H1 (cell line): ENCODE results near the gene ADH1B.

Source experiments
- CBX5 ChIP-seq: fragments of 300-800, 300-1000 bp; sonication (generic); IDR thresholded peaks from 2 replicates; pipeline ENCODE4 v1.7.1; 2016; ENCODE audit warnings: antibody characterized with exemption, low read length, low read depth
- CBX8 ChIP-seq: fragments of 300-800, 300-1000 bp; sonication (generic); IDR thresholded peaks from 2 replicates; pipeline ENCODE4 v1.7.1; 2016; ENCODE audit warnings: low read depth, low read length, borderline replicate concordance
- EP300 ChIP-seq, 2 experiments: IDR thresholded peaks; 1 replicate in 1 of 2; 2 replicates in 1 of 2; pipeline ENCODE4 v1.6.1; 2011 to 2012; ENCODE audit warnings: low read depth in 2 of 2, low read length in 2 of 2, mild to moderate bottlenecking in 2 of 2, borderline replicate concordance in 1 of 2, inconsistent platforms in 1 of 2, moderate library complexity in 1 of 2
- POLR2A ChIP-seq, 2 experiments: IDR thresholded peaks; 1 replicate in 1 of 2; 2 replicates in 1 of 2; pipeline ENCODE4 v1.6.1; 2011; ENCODE audit warnings: low read depth in 2 of 2, low read length in 2 of 2, mild to moderate bottlenecking in 2 of 2; ENCODE audit errors: control extremely low read depth in 1 of 2
- RAD21 ChIP-seq, 2 experiments: IDR thresholded peaks in 1 of 2; conservative IDR thresholded peaks in 1 of 2; 2 replicates each; pipeline ENCODE4 v1.6.1; 2011; ENCODE audit warnings: low read depth in 2 of 2, low read length in 2 of 2, improper control_type of control experiment in 1 of 2, inconsistent platforms in 1 of 2, mild to moderate bottlenecking in 1 of 2, moderate library complexity in 1 of 2
- SIN3A ChIP-seq, 2 experiments: IDR thresholded peaks in 1 of 2; conservative IDR thresholded peaks in 1 of 2; 2 replicates each; pipeline ENCODE4 v1.6.1; 2011 to 2012; ENCODE audit warnings: low read length in 2 of 2, improper control_type of control experiment in 1 of 2, low read depth in 1 of 2, mild to moderate bottlenecking in 1 of 2
- SP2 ChIP-seq: IDR thresholded peaks from 2 replicates; pipeline ENCODE4 v1.6.1; 2012; ENCODE audit warnings: mild to moderate bottlenecking, low read length, inconsistent platforms
- ZNF274 ChIP-seq: IDR thresholded peaks from 2 replicates; pipeline ENCODE4 v1.7.0; 2012; ENCODE audit warnings: low read length, borderline replicate concordance; ENCODE audit errors: extremely low read depth
- TF ChIP-seq, protein P1 (sequence below), 3 experiments: IDR thresholded peaks; 1 replicate in 2 of 3; 2 replicates in 1 of 3; pipeline versions ENCODE4 v1.5.1 to v1.6.1; 2011; ENCODE audit warnings: low read length in 3 of 3, mild to moderate bottlenecking in 3 of 3, inconsistent platforms in 2 of 3, low read depth in 1 of 3, moderate library complexity in 1 of 3; ENCODE audit not compliant: insufficient read depth in 1 of 3; ENCODE audit errors: control extremely low read depth in 1 of 3

DNA sequence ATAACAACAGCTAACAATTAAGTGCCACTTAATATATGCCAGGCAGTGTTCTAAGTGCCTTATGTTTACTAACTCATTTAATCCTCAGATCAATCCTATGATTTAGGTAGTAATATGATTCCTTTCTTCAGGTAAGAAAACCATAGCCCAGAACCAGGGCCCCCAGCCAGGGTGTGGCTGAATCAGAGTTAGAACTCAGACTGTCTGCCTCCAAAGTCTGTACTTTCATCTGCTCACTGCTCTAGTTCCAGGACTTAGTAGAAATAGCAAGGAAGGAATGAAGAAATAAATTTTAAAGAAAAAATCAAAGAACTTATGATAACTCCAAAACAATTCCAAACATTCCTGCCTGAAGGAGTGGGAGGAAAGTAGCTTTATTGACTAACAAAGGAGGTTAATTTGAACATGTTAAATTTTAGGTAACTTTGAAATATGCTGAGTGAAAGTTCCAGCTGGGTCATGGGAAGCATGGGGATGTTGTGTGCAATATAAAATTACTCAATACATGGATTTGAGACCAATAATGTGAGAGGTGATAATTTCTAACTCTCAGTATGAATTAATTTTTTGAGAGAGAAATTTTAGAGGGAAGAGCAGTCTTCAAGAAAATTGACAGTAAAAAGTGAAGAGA lies 40.2 kb upstream of the ADH1B start:
- TF ChIP-seq EP300 (IDR thresholded peaks at IDR 0.05; ENCODE audit: borderline replicate concordance in 1 of 2, low read depth in 2 of 2, low read length in 2 of 2) (no peak), POLR2A (IDR thresholded peaks at IDR 0.05; ENCODE audit: control extremely low read depth in 1 of 2, low read depth in 2 of 2, low read length in 2 of 2) (no peak), SP2 (no peak), RAD21 (IDR thresholded peaks at IDR 0.05 in 1 of 2, conservative IDR thresholded peaks at IDR 0.05 in 1 of 2; ENCODE audit: low read depth in 2 of 2, low read length in 2 of 2) (no peak), ZNF274 (no peak), SIN3A (conservative IDR thresholded peaks at IDR 0.05 in 1 of 2, IDR thresholded peaks at IDR 0.05 in 1 of 2; ENCODE audit: low read depth in 1 of 2, low read length in 2 of 2) (no peak), CBX8 (no peak), CBX5 (no peak)
- TF ChIP-seq, protein P1, sequence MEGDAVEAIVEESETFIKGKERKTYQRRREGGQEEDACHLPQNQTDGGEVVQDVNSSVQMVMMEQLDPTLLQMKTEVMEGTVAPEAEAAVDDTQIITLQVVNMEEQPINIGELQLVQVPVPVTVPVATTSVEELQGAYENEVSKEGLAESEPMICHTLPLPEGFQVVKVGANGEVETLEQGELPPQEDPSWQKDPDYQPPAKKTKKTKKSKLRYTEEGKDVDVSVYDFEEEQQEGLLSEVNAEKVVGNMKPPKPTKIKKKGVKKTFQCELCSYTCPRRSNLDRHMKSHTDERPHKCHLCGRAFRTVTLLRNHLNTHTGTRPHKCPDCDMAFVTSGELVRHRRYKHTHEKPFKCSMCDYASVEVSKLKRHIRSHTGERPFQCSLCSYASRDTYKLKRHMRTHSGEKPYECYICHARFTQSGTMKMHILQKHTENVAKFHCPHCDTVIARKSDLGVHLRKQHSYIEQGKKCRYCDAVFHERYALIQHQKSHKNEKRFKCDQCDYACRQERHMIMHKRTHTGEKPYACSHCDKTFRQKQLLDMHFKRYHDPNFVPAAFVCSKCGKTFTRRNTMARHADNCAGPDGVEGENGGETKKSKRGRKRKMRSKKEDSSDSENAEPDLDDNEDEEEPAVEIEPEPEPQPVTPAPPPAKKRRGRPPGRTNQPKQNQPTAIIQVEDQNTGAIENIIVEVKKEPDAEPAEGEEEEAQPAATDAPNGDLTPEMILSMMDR (IDR thresholded peaks at IDR 0.05; ENCODE audit: control extremely low read depth in 1 of 3, insufficient read depth in 1 of 3, low read depth in 1 of 3, low read length in 3 of 3) = no peak
